ENCODE data around the gene PAQR4.

The PAQR4 gene

DNA sequence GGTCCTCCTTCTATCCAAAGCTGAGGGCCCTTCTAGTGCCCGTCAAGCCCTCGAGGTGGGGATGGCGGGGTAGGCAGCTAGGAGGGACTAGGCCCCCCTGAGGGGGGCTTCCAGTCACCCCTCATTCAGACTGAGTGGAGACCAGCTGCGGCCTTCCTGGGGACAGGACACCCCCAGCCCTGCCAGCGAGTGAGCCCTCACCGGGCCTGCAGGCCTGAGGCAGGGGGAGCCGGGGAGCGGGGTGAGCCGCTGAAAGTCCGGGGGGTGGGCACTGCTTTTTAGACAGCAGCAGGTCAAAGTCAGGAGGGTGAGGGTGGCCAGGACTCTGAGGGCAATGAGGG, 13.7 kb upstream of the PAQR4 start (continued):
- TF ChIP-seq, protein P1, sequence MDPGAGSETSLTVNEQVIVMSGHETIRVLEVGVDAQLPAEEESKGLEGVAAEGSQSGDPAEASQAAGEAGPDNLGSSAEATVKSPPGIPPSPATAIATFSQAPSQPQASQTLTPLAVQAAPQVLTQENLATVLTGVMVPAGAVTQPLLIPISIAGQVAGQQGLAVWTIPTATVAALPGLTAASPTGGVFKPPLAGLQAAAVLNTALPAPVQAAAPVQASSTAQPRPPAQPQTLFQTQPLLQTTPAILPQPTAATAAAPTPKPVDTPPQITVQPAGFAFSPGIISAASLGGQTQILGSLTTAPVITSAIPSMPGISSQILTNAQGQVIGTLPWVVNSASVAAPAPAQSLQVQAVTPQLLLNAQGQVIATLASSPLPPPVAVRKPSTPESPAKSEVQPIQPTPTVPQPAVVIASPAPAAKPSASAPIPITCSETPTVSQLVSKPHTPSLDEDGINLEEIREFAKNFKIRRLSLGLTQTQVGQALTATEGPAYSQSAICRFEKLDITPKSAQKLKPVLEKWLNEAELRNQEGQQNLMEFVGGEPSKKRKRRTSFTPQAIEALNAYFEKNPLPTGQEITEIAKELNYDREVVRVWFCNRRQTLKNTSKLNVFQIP (CRISPR knock-in tag; IDR thresholded peaks at IDR 0.05; ENCODE audit: borderline replicate concordance, low read depth): no peak
- TF ChIP-seq BACH2 (CRISPR knock-in tag; IDR thresholded peaks at IDR 0.05; ENCODE audit: borderline replicate concordance): no peak
- TF ChIP-seq, protein P2, sequence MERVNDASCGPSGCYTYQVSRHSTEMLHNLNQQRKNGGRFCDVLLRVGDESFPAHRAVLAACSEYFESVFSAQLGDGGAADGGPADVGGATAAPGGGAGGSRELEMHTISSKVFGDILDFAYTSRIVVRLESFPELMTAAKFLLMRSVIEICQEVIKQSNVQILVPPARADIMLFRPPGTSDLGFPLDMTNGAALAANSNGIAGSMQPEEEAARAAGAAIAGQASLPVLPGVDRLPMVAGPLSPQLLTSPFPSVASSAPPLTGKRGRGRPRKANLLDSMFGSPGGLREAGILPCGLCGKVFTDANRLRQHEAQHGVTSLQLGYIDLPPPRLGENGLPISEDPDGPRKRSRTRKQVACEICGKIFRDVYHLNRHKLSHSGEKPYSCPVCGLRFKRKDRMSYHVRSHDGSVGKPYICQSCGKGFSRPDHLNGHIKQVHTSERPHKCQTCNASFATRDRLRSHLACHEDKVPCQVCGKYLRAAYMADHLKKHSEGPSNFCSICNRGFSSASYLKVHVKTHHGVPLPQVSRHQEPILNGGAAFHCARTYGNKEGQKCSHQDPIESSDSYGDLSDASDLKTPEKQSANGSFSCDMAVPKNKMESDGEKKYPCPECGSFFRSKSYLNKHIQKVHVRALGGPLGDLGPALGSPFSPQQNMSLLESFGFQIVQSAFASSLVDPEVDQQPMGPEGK (CRISPR knock-in tag; IDR thresholded peaks at IDR 0.05; ENCODE audit: borderline replicate concordance): no peak
- TF ChIP-seq PPARA (CRISPR knock-in tag; IDR thresholded peaks at IDR 0.05; ENCODE audit: borderline replicate concordance): no peak
- no peak for TF ChIP-seq ISL1 (CRISPR knock-in tag; IDR thresholded peaks at IDR 0.05)
- no peak for TF ChIP-seq ZNF70 (CRISPR knock-in tag; IDR thresholded peaks at IDR 0.05)

DNA sequence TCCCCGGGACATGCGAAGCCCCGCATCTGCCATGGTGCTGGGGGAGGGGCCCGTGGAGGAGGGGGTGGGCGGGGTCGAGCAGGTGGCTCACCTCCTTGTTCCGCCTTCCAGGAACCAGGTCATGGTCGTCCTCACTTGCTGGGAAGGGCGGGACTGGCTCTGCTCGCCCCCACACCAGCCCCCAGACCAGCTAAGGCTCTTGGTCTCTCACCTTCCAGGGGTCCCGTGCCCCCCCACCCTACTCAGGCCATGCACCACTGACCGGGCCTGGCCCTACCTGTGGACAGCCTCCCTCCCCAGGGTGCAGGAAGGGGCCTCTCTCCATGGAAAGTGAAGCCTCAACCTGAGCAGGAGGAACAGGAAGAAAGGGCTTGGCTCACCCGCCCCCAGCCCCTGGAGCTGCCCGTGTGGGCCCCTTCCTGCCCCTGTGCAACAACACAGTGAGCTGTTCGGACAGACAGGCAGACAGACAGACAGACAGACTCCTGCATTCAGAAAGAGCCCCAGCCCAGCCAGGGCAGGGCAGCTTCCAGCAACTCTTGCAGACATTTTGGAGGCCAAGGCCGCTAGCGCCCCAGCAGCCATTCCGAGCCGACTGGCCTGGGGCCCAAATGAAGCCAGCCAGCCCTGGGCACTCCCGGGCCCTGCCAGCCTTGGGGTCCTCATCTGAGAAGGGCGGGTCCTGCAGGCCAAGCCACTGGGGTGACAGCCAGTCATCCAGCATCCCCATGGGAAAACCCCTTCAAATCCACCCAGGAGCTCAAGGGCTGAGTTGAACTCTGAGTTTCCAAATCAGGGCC, 13.2 kb upstream of the PAQR4 start:
- no peak for TF ChIP-seq CSDC2 (CRISPR knock-in tag; IDR thresholded peaks at IDR 0.05)
- TF ChIP-seq ZNF70 (CRISPR knock-in tag; IDR thresholded peaks at IDR 0.05): no peak
- no peak for TF ChIP-seq ZC3H10 (CRISPR knock-in tag; IDR thresholded peaks at IDR 0.05)
- TF ChIP-seq, protein P1 (CRISPR knock-in tag; IDR thresholded peaks at IDR 0.05; ENCODE audit: borderline replicate concordance, low read depth): no peak
- TF ChIP-seq ZFP3 (CRISPR knock-in tag; IDR thresholded peaks at IDR 0.05): no peak
- TF ChIP-seq ZNF565 (CRISPR knock-in tag; conservative IDR thresholded peaks at IDR 0.05; ENCODE audit: low read depth): no peak
- no peak for TF ChIP-seq PPARA (CRISPR knock-in tag; IDR thresholded peaks at IDR 0.05; ENCODE audit: borderline replicate concordance)
- no peak for TF ChIP-seq OSR1 (CRISPR knock-in tag; IDR thresholded peaks at IDR 0.05)
- no peak for TF ChIP-seq GLIS3 (CRISPR knock-in tag; IDR thresholded peaks at IDR 0.05)
- TF ChIP-seq, protein P3, sequence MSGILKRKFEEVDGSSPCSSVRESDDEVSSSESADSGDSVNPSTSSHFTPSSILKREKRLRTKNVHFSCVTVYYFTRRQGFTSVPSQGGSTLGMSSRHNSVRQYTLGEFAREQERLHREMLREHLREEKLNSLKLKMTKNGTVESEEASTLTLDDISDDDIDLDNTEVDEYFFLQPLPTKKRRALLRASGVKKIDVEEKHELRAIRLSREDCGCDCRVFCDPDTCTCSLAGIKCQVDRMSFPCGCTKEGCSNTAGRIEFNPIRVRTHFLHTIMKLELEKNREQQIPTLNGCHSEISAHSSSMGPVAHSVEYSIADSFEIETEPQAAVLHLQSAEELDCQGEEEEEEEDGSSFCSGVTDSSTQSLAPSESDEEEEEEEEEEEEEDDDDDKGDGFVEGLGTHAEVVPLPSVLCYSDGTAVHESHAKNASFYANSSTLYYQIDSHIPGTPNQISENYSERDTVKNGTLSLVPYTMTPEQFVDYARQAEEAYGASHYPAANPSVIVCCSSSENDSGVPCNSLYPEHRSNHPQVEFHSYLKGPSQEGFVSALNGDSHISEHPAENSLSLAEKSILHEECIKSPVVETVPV (CRISPR knock-in tag; IDR thresholded peaks at IDR 0.05): no peak
- no peak for TF ChIP-seq ISL1 (CRISPR knock-in tag; IDR thresholded peaks at IDR 0.05)
- TF ChIP-seq ZFP30 (CRISPR knock-in tag; IDR thresholded peaks at IDR 0.05): no peak
- TF ChIP-seq TCF4 (CRISPR knock-in tag; IDR thresholded peaks at IDR 0.05; ENCODE audit: borderline replicate concordance): no peak
- TF ChIP-seq ESRRG (CRISPR knock-in tag; IDR thresholded peaks at IDR 0.05): no peak
- TF ChIP-seq, protein P2 (CRISPR knock-in tag; IDR thresholded peaks at IDR 0.05; ENCODE audit: borderline replicate concordance): no peak
- ATAC-seq: no peak

DNA sequence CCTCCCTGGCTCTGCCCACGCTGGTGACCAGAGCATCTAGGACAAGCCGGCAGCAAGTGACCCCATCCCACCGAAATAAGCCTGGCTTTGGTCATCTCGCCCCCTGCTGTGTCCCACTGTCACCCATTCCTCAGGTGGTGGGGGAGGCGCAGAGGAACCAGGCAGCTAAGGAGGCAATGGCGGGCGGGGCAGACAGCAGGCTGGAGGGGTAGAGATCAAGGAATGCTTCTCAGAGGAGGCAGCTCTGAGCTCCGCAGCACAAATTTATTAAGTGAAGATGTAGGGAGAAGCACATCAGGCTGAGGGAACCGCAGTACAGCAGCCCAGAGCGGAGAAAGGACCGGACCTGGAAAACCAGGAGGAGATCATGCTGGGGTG, 12.6 kb upstream of the PAQR4 start:
- ATAC-seq: no peak
- TF ChIP-seq ZNF565 (CRISPR knock-in tag; conservative IDR thresholded peaks at IDR 0.05; ENCODE audit: low read depth) (no peak), ZFP30 (CRISPR knock-in tag; IDR thresholded peaks at IDR 0.05) (no peak), ZC3H10 (CRISPR knock-in tag; IDR thresholded peaks at IDR 0.05) (no peak), TCF4 (CRISPR knock-in tag; IDR thresholded peaks at IDR 0.05; ENCODE audit: borderline replicate concordance) (no peak), GLIS3 (CRISPR knock-in tag; IDR thresholded peaks at IDR 0.05) (no peak)
- TF ChIP-seq, protein P1 (CRISPR knock-in tag; IDR thresholded peaks at IDR 0.05; ENCODE audit: borderline replicate concordance, low read depth): no peak
- TF ChIP-seq, protein P3 (CRISPR knock-in tag; IDR thresholded peaks at IDR 0.05): no peak
